Activated gamma-delta T cell treated with anti-CD3 and anti-CD28 coated beads, Interleukin-2, amount 50 U/mL, for 16 hours (primary cell): Measurements from ENCODE around the gene AGBL1.
"Not testable (repeated sequence)": the region's sequence is repeated elsewhere in the genome, so short reads cannot be mapped to it uniquely, and the experiment has no call there.

Source experiments
- DNase-seq: peaks from one replicate; pipeline ENCODE4 v3.0.0-alpha.2; 2020; ENCODE audit warnings: low read depth

Gene AGBL1

GRCh38 chr15:86082619-86083380, 3.1 kb downstream of the AGBL1 start:
- no peak for DNase-seq

DNA sequence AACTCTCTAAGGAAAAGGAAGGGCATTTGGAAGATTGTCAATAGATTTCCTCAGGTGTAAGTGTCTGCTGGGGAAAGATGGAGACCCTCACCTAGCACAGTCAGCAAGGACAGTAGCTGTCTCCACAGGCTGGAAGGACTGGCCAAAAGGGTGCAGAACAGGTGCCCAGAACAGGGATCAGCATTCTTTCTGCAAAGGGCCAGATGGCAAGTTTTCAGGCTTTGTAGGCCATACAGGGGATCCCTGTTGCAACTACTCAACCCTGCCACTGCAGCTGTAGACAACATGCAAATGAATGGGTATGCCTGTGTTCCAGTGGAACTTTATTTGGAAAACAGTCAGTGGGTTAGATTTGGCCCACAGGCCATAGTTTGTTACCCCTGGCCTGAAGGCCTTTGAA, 8.1 kb downstream of the AGBL1 start:
- DNase-seq = no peak

- no peak for DNase-seq
Measured at GRCh38 chr15:86089422-86089821, 9.8 kb downstream of the AGBL1 start.

GRCh38 chr15:86101818-86102217, 22.1 kb downstream of the AGBL1 start:
- DNase-seq = no peak

DNA sequence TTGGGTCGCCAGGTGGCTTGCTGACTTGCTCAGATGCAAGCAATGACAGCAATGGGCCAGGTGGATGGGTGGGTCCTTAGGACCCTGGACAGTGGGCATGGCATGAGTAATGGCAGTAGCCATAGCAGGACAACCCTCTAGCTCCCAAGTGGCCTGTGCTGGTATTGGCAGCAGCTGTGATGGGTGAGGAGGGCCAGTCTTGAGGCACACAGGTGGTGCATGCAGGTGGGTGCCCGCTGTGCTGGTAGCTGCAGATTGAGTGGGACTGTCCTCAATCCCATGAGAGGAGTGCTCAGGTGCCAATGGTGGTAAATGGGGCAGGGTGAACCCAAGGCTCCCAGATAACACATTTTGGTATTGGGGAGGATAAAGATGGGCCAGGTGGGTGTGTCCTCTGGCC, 24.2 kb downstream of the AGBL1 start:
- DNase-seq = no peak

- DNase-seq = no peak
Measured at GRCh38 chr15:86106306-86106705, 26.6 kb downstream of the AGBL1 start.

DNA sequence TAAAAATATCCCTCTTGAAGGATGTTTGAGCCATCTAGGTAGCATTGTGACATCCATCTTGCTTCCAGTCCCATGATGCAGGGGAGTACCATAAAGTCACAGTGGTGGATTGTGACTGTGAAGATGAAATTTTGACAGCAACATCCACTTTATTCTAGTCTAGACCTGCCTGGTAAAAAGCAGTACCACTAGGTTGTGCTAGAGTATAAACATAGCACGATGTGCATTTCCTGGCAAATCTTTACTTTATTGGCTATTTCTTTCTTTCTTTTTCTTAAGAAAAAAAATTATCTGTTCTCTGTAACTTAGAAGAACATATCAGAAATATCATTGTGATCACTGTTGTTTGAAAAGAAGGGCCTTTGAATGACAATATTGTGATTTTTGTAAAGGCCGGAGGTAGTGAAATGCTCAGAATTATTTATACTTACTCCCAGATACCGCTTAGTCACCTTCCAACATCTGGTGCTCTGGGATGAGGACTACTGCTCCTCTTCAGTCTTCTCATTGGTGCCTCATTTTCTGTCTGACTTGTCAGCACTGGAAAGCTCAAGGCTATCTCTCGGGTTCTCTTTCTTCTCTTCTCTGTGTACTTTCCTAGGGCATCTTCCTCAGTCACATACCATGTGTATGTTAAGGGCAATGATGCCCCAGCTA, 35.6 kb downstream of the AGBL1 start:
- DNase-seq = no peak

GRCh38 chr15:86121568-86122225, 42.0 kb downstream of the AGBL1 start:
- DNase-seq = no peak

GRCh38 chr15:86122691-86123391, 43.2 kb downstream of the AGBL1 start:
- not testable (repeated sequence) for DNase-seq

GRCh38 chr15:86125775-86126174, 46.1 kb downstream of the AGBL1 start:
- DNase-seq = no peak

DNA sequence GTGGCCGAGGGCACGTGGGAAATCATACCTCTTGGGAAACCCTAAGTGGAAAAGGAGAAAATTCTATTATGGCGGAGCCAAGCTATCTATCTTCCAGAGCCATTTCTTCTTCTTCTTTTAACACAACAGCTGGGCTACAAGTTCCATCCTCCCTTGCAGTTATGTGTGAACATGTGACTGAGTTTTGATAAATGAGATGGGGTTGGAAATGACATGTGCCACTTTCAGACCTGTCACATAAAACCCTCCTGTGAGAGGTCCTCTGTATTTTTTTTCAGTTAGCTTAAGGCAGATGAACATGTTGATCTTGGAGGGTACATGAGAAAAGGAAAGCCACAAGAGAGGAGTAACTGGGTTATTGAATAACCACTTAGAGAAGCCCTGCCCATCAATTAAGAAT, 47.9 kb downstream of the AGBL1 start:
- DNase-seq = no peak

GRCh38 chr15:86135041-86135440, 55.4 kb downstream of the AGBL1 start:
- DNase-seq = no peak

- DNase-seq = no peak
Measured at GRCh38 chr15:86136861-86137260, 57.2 kb downstream of the AGBL1 start.

GRCh38 chr15:86138798-86139197, 59.1 kb downstream of the AGBL1 start:
- DNase-seq = no peak

DNA sequence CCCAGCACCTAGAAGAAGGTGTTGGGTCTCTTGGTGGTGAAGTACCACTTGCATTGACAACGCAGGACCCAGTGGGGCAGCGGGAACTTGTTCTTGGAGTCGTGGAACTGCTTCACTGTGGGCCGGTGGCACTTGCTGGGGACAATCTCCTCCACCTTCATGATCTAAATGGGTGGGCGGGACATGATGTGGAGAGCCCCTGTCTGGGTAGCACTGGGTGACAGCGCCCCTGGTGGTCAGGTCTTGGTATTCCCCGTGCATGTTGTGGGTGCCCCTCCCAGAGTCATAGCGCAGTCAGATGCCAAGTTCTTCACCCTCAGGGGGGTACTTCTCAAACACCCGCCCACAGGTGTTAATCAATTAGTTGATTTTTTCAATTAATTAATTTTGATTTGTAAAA, 60.2 kb downstream of the AGBL1 start:
- no peak for DNase-seq

DNA sequence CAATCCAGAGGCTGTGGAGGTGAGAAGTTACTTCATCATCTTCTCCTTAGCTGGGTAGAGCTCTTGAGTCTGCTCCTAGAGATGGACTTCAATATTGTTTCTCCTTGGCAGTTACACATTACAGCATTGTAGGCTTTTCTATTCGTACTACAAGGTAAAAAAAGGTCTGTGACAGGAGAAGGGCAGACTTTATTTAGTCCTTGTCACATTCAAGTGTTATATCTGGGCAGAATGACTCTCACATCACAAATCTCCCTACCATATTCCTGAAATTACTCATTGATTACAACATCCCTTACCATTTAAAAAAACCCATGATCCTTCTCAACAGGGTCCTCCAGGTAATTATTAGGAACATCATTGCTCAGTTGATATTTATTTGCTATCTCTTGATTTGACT, 75.0 kb downstream of the AGBL1 start:
- DNase-seq = no peak

DNA sequence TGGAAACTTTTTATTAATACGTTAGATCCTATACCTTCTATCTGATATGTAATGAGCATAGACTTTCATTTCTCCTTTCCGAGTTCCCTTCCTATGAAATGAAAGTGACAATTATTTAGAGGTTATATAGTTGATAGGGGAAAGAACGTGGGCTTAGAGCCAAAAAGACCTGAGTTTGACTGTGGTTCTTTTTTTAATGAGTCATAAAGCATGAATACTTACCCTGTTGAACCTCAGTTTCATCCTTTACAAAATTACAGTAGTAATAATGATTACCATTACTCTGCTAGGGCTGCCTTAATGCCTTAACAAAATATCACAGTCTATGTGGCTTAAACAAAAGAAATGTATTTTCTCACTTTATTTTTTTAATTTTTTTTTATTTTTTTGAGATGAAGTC, 75.9 kb downstream of the AGBL1 start:
- no peak for DNase-seq

DNA sequence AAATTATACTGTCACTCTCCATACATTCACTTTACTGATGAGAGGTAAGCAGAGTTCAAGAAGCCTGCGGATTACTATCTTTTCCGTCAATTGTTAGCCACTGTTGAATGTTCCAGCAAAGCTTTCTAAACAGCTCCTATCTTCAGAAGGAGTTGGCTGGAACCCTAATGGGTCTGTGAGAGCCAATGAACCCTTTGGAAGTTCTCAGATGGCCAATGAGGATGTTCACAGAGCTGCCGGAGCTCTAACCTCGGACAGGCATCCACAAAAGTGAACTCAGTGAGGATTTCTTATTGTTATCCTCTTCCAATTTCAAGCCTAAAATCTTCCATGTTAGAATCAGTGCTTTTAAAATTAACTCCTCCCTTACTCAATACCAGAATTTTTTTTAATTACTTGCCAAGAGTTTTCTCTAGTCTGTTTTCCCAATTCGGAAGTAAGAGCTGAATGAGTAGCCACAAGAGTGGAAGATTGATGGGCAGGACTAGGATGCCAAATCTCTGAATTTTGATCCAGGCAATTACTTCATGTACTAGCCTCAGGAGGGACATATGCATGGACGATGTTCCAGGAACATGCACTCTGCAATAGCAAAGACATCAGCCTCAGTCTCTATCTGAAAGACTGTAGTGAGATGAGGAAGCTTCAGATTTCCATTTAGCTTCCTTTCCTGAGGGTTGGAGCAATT, 78.1 kb downstream of the AGBL1 start:
- DNase-seq = no peak

GRCh38 chr15:86159468-86159867, 79.8 kb downstream of the AGBL1 start:
- no peak for DNase-seq

DNA sequence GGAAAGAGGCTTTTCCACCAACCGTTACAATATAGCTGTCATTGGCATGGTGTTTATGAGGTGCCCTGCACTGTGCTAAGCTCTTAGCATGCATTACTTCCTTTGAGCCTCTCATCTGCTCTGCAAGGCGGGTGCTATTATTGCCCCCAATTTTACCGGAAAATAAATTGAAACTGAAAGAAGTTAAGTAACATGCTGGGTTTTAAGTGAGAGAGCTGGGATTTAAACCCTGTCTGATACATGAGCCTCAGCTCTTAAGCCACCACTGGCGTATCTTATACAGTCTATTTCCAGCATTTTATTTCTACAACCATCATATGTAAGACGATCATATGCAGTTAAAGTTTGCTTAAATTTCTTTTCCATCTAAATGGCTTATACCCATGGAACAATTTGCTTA, 81.6 kb downstream of the AGBL1 start:
- no peak for DNase-seq

DNA sequence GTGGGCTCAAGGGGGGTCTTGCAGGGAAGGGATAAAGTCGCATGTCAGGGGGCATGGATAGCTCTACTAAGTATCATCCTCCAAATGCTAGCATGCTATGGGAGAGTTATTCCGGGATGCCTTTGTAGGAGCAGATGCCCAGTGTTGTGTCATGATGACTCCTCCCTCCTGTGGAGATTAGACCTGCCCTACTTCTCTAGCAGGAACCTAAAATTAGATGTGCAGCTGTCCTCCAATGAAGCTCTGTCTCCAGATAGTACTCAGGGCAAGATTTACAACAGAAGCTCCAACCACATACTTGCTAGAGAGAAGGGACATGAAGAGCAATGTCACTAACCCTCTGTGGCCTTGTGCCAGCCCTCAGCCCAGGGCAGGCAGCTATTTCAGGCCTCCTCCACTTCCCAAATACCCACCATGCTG, 82.5 kb downstream of the AGBL1 start:
- no peak for DNase-seq

DNA sequence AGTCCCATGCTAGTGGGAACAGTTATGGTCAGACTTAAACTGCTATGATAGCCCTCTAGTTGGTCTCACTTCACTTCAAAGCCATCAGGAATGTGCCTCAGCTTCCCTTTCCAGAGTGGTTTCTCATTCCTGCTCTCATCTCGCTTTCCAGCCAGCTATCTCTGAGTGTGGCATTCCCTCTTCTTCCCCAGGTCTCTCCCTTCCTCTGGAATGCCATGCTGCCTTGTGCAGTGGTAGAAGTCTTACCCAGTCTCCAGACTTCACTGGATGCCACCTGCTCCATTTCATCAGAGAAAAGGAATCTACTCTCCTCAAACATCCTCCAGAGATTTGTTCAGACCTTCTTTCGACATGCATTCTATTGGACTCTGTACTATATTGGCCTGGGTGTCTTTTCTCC, 83.0 kb downstream of the AGBL1 start:
- no peak for DNase-seq
